Measurements from ENCODE around the gene MRNIP.
A peak's percentile ranks its signal among the peaks of the same experiment; 100 is the strongest.

Gene MRNIP

DNA sequence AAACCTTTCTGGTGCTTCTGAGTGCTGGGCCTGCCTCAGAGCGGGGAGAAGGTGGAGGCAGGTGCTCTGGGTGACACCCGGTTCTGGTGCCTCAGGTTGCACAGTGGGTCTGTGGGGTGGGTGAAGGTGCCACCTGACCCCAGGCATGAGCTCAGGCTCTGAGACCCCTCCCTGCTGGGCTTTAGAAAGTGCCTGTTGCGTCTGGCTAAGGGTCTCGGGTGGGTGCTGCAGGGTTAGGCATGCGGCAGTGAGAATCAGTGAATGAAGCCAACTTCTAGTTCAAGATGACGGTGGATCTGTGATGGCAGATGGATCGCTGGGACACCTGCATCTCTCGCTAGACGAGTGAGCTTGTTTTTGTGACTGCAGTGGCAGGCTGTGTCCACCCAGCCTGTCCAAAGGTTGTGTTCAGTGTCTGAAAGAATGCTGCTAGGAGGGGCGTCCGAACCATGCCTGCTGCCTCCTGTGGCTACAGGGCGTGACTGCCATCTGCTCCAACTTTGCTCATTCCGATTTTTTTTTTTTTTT is 32.9 kb downstream of the MRNIP start:
- no peak for DNase-seq (ENCODE audit: low read depth)
- H3K4me3 ChIP-seq (ENCODE audit: low read length): no peak overlapping the region
- TF ChIP-seq, protein P1, sequence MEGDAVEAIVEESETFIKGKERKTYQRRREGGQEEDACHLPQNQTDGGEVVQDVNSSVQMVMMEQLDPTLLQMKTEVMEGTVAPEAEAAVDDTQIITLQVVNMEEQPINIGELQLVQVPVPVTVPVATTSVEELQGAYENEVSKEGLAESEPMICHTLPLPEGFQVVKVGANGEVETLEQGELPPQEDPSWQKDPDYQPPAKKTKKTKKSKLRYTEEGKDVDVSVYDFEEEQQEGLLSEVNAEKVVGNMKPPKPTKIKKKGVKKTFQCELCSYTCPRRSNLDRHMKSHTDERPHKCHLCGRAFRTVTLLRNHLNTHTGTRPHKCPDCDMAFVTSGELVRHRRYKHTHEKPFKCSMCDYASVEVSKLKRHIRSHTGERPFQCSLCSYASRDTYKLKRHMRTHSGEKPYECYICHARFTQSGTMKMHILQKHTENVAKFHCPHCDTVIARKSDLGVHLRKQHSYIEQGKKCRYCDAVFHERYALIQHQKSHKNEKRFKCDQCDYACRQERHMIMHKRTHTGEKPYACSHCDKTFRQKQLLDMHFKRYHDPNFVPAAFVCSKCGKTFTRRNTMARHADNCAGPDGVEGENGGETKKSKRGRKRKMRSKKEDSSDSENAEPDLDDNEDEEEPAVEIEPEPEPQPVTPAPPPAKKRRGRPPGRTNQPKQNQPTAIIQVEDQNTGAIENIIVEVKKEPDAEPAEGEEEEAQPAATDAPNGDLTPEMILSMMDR (IDR thresholded peaks at IDR 0.05; ENCODE audit: insufficient read depth, low read depth, low read length, missing control alignments): no peak

DNA sequence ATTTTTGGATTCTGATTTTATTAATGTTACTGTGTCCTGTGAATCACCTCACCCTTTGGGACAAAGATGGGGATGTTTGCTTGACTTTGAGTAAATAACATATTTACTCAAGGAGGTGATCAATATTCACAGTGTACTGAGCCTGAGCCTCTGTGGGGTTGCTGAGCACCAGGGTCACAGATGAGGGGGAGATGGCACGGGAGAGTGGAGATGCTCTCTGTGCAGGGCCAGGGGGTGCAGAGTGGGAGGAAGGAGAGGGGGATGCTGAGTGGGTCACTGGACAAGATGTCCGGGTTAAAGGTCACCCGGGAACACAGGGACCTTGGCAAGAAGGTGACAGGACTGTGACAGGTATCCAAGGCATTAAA is 33.9 kb downstream of the MRNIP start:
- TF ChIP-seq, protein P1 (IDR thresholded peaks at IDR 0.05; ENCODE audit: insufficient read depth, low read depth, low read length, missing control alignments): no peak
- no peak for DNase-seq (ENCODE audit: low read depth)
- H3K4me3 ChIP-seq (ENCODE audit: low read length): no peak overlapping the region

DNA sequence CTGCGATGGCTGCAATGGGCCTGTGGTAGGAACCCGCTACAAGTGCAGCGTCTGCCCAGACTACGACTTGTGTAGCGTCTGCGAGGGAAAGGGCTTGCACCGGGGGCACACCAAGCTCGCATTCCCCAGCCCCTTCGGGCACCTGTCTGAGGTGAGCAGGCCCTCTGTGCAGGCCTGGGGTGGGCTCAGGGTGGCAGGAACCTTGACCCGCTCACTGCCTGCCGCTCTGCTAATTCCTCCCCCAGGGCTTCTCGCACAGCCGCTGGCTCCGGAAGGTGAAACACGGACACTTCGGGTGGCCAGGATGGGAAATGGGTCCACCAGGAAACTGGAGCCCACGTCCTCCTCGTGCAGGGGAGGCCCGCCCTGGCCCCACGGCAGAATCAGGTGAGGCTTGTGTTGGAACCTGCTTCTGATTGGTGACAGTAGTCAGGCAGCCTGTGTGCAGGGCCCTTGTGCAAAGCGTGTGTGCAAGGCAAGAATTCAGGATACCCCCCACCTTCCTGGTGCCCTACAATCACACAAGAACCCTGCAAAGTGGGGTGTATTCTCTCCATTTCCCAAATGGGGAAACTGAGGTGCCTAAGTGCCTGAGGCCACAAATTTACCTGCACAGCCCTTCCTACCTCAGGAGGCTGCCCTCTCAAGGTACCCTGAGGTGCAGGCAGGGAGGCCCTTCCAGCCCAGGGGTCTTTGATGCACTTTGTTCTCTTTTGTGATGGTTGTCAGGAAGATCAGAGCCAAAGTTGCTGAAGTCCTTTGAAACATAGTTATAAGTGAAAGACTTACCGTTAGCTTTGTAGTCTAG is 34.5 kb downstream of the MRNIP start:
- DNase-seq (ENCODE audit: low read depth): no peak
- no peak overlapping the region for H3K4me3 ChIP-seq (ENCODE audit: low read length)

DNA sequence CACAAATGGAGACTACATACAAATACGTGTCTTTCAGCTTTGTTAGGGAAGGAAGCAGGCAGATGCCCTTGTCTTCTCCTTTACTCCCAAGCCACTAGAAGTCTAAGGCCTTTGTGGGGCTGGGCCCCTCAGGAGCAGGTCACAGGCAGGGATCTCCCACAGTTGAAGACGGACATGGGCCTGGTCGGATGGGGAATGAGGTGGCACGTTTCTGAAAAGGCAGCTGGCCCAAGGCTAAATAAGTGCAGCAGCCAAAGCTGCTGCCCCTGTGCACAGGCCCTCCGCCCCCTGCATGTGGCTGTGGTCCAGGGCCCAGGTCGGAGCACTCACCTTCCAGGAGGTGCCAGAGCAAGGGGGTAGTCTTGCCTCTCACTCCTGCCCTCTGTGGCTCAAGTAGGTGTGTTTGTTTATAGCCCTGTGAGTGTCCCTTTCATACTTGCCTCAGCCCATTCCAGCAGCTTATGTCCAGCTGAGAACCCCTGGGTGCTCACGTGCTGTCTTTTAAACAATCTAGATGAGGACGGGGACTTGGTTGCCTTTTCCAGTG is 36.1 kb downstream of the MRNIP start:
- TF ChIP-seq, protein P1 (IDR thresholded peaks at IDR 0.05; ENCODE audit: insufficient read depth, low read depth, low read length, missing control alignments): no peak
- H3K4me3 ChIP-seq (ENCODE audit: low read length): peak overlapping the region; percentile 73
- DNase-seq (ENCODE audit: low read depth): no peak

More for the DNA sequence above, 34.5 kb downstream of the MRNIP start:
- TF ChIP-seq, protein P1 (IDR thresholded peaks at IDR 0.05; ENCODE audit: insufficient read depth, low read depth, low read length, missing control alignments): no peak

DNA sequence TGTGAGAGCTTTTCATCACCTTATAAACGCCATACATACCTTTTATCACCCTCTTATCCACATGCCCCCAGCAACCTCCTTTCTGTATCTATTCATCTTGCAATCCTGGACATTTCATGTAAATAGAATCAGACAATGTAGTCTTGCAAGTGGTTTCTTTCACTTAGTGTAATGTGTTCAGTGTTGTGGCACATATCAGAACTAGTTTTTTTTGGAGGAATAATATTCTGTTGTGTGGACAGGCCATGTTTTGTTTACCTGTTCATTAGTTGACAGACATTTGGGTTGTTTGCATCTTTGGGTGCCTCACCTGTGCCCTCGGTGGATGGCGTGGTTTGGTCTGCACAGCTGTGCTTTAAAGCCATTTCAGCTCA is 36.6 kb downstream of the MRNIP start:
- H3K4me3 ChIP-seq (ENCODE audit: low read length): peak overlapping the region; percentile 73
- DNase-seq (ENCODE audit: low read depth): no peak
- TF ChIP-seq, protein P1 (IDR thresholded peaks at IDR 0.05; ENCODE audit: insufficient read depth, low read depth, low read length, missing control alignments): no peak

DNA sequence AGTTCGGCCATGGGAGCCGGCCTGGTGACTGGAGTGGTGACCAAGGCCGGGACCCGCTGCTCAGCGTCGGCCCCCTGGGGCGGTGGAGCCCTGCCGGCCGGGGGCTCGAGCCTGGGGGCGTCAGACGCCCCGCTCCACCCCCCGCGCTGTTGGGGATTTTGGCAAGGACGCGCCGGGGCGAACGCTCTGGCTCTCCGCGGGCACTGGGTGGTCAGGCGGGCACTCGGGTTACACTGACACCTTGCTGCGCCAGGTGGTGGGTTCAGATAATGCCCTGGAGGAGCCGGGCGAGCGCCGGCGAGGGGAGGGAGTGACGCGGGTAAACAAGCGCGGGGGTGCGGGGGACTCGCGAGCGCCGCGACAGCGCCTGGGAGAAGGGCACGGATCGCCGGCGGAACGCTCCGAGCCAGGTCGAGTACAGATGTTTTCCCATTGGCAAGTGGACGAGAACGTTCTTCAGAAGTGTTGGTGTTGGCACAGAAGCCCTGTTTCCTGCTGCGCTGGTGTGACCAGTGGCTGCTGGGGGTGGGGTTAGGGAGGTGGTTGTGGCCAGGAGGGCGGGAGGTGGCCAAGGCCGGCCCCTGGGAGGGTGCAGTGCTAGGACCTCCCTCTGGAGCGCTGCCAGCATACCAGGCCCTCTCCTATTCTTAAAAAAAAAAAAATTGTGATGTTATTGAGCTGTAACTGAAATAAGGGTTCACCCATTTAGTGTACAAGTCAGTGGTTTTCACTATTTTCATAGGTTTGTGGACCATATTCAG is 37.1 kb downstream of the MRNIP start:
- DNase-seq (ENCODE audit: low read depth): peak; percentile 95

More for the DNA sequence above, 37.1 kb downstream of the MRNIP start:
- TF ChIP-seq, protein P1 (IDR thresholded peaks at IDR 0.05; ENCODE audit: insufficient read depth, low read depth, low read length, missing control alignments): no peak
- H3K4me3 ChIP-seq (ENCODE audit: low read length): peak overlapping the region; percentile 73

Data from epithelial cell of esophagus (primary cell).